ENCODE data around the gene LRFN3. TPM values are rescaled to one million over a fixed set of nuclear protein-coding genes. Genes with fewer than 3 reads are reported as not detected.
"Not testable (repeated sequence)": the region's sequence is repeated elsewhere in the genome, so short reads cannot be mapped to it uniquely, and the experiment has no call there.

The LRFN3 gene
- total RNA-seq, 1 donor from 2014 or later: 11.0 TPM

- no peak for DNase-seq
- no peaks in the 10 kb centered on the region for H3K27me3 Mint-ChIP-seq
- H3K4me3 Mint-ChIP-seq: peak overlapping the region; percentile 78
- intact Hi-C loops (cut with micrococcal nuclease): no loop called here
- H3K27ac Mint-ChIP-seq: no peak overlapping the region
- H3K4me1 Mint-ChIP-seq: peaks cover 26% of the 10 kb centered on the region
- H3K9me3 Mint-ChIP-seq: no peaks in the 10 kb centered on the region
- peaks cover 12% of the 10 kb centered on the region for H3K36me3 Mint-ChIP-seq (ENCODE audit: low read depth)
These were observed 2.4 kb downstream of the LRFN3 start for GRCh38 chr19:35938282-35939224.

- no peak overlapping the region for H3K4me3 Mint-ChIP-seq
- peaks cover 15% of the 10 kb centered on the region for H3K36me3 Mint-ChIP-seq (ENCODE audit: low read depth)
- no peaks in the 10 kb centered on the region for H3K9me3 Mint-ChIP-seq
- no peak for DNase-seq
- H3K4me1 Mint-ChIP-seq: peaks cover 29% of the 10 kb centered on the region
- intact Hi-C loops (cut with micrococcal nuclease): no loop called here
- H3K27me3 Mint-ChIP-seq: no peaks in the 10 kb centered on the region
- no peak overlapping the region for H3K27ac Mint-ChIP-seq
These were observed 3.3 kb downstream of the LRFN3 start for GRCh38 chr19:35939307-35940077.

GRCh38 chr19:35940078-35940775 is 4.1 kb downstream of the LRFN3 start:
- Mint-ChIP-seq H3K4me1 (peaks cover 29% of the 10 kb centered on the region), H3K4me3 (no peak overlapping the region), H3K27ac (no peak overlapping the region), H3K36me3 (ENCODE audit: low read depth) (peaks cover 15% of the 10 kb centered on the region), H3K27me3 (no peaks in the 10 kb centered on the region), H3K9me3 (no peaks in the 10 kb centered on the region)
- intact Hi-C loops (cut with micrococcal nuclease): no loop called here
- DNase-seq: no peak

GRCh38 chr19:35940839-35941238 is 4.7 kb downstream of the LRFN3 start:
- Mint-ChIP-seq H3K27ac (no peak overlapping the region), H3K27me3 (no peaks in the 10 kb centered on the region), H3K4me3 (no peak overlapping the region), H3K4me1 (peaks cover 30% of the 10 kb centered on the region), H3K36me3 (ENCODE audit: low read depth) (peaks cover 16% of the 10 kb centered on the region), H3K9me3 (no peaks in the 10 kb centered on the region)
- intact Hi-C loops (cut with micrococcal nuclease): no loop called here
- DNase-seq: no peak

- Mint-ChIP-seq H3K4me1 (peaks cover 27% of the 10 kb centered on the region), H3K4me3 (no peak overlapping the region), H3K27me3 (no peaks in the 10 kb centered on the region), H3K9me3 (no peaks in the 10 kb centered on the region), H3K27ac (no peak overlapping the region), H3K36me3 (ENCODE audit: low read depth) (peaks cover 16% of the 10 kb centered on the region)
- intact Hi-C loops (cut with micrococcal nuclease): no loop called here
- no peak for DNase-seq
These were observed 6.1 kb downstream of the LRFN3 start for GRCh38 chr19:35942235-35942634.

GRCh38 chr19:35943321-35944301 is 7.4 kb downstream of the LRFN3 start:
- H3K4me1 Mint-ChIP-seq: peaks cover 25% of the 10 kb centered on the region
- peak overlapping the region; percentile 60 for H3K27ac Mint-ChIP-seq
- peaks cover 15% of the 10 kb centered on the region for H3K36me3 Mint-ChIP-seq (ENCODE audit: low read depth)
- no peaks in the 10 kb centered on the region for H3K27me3 Mint-ChIP-seq
- DNase-seq: no peak
- intact Hi-C loops (cut with micrococcal nuclease): no loop called here
- H3K9me3 Mint-ChIP-seq: no peaks in the 10 kb centered on the region
- no peak overlapping the region for H3K4me3 Mint-ChIP-seq

- no peak for DNase-seq
- no peak overlapping the region for H3K4me3 Mint-ChIP-seq
- H3K4me1 Mint-ChIP-seq: peaks cover 21% of the 10 kb centered on the region
- H3K36me3 Mint-ChIP-seq (ENCODE audit: low read depth): peaks cover 8% of the 10 kb centered on the region
- no peaks in the 10 kb centered on the region for H3K27me3 Mint-ChIP-seq
- no peak overlapping the region for H3K27ac Mint-ChIP-seq
- H3K9me3 Mint-ChIP-seq: no peaks in the 10 kb centered on the region
- intact Hi-C loops (cut with micrococcal nuclease): no loop called here
These were observed 8.4 kb downstream of the LRFN3 start for GRCh38 chr19:35944556-35944955.

- no peaks in the 10 kb centered on the region for H3K27me3 Mint-ChIP-seq
- no peak overlapping the region for H3K4me3 Mint-ChIP-seq
- H3K4me1 Mint-ChIP-seq: peaks cover 22% of the 10 kb centered on the region
- intact Hi-C loops (cut with micrococcal nuclease): no loop called here
- DNase-seq: no peak
- H3K27ac Mint-ChIP-seq: no peak overlapping the region
- H3K36me3 Mint-ChIP-seq (ENCODE audit: low read depth): peaks cover 8% of the 10 kb centered on the region
- H3K9me3 Mint-ChIP-seq: no peaks in the 10 kb centered on the region
These were observed 9.1 kb downstream of the LRFN3 start for GRCh38 chr19:35945121-35945790.

GRCh38 chr19:35946203-35946602 is 10.0 kb downstream of the LRFN3 start:
- peaks cover 5% of the 10 kb centered on the region for H3K36me3 Mint-ChIP-seq (ENCODE audit: low read depth)
- no peak overlapping the region for H3K27ac Mint-ChIP-seq
- intact Hi-C loops (cut with micrococcal nuclease): no loop called here

GRCh38 chr19:35949131-35949530 is 13.0 kb downstream of the LRFN3 start:
- no peaks in the 10 kb centered on the region for H3K9me3 Mint-ChIP-seq
- no peak overlapping the region for H3K4me3 Mint-ChIP-seq
- no peaks in the 10 kb centered on the region for H3K27me3 Mint-ChIP-seq
- H3K27ac Mint-ChIP-seq: no peak overlapping the region
- peaks cover 3% of the 10 kb centered on the region for H3K36me3 Mint-ChIP-seq (ENCODE audit: low read depth)
- no peak for DNase-seq
- peaks cover 35% of the 10 kb centered on the region for H3K4me1 Mint-ChIP-seq
- intact Hi-C loops (cut with micrococcal nuclease): no loop called here

More at GRCh38 chr19:35946203-35946602, 10.0 kb downstream of the LRFN3 start:
- Mint-ChIP-seq H3K9me3 (no peaks in the 10 kb centered on the region), H3K4me3 (no peak overlapping the region), H3K4me1 (peaks cover 22% of the 10 kb centered on the region), H3K27me3 (no peaks in the 10 kb centered on the region)
- no peak for DNase-seq

- Mint-ChIP-seq H3K4me1 (peaks cover 32% of the 10 kb centered on the region), H3K27ac (no peak overlapping the region), H3K27me3 (peaks cover 8% of the 10 kb centered on the region), H3K9me3 (no peaks in the 10 kb centered on the region), H3K36me3 (ENCODE audit: low read depth) (peaks cover 2% of the 10 kb centered on the region), H3K4me3 (no peak overlapping the region)
- intact Hi-C loops (cut with micrococcal nuclease): loop anchor here (5.0 kb wide), 2 partner anchors 41 to 96 kb away; partner anchors contain the start of genes SDHAF1, THAP8 and WDR62
- no peak for DNase-seq
These were observed 19.9 kb downstream of the LRFN3 start for GRCh38 chr19:35955881-35956634.

- H3K4me1 Mint-ChIP-seq: peaks cover 29% of the 10 kb centered on the region
- not testable (repeated sequence) for H3K9me3 Mint-ChIP-seq; H3K27ac Mint-ChIP-seq; DNase-seq; H3K27me3 Mint-ChIP-seq; H3K36me3 Mint-ChIP-seq (ENCODE audit: low read depth); H3K4me3 Mint-ChIP-seq
- intact Hi-C loops (cut with micrococcal nuclease): loop anchor here (5.0 kb wide), 2 partner anchors 40 to 95 kb away; partner anchors contain the start of genes SDHAF1, THAP8 and WDR62
These were observed 21.2 kb downstream of the LRFN3 start for GRCh38 chr19:35957411-35957810.

All from activated CD4-positive, alpha-beta T cell treated with anti-CD3 and anti-CD28 coated beads, Interleukin-2, amount 10 ng/mL, durations not matched to agents 24 days and 14 days (primary cell).